DMS79 treated with DMSO at 0.1 percent for 48 hours (cell line): ENCODE results near the gene RARB.

ENCODE experiments used
- DNase-seq: peaks from one replicate; lab custom pipeline; 2025; lab: John Stamatoyannopoulos, UW

RARB gene

GRCh38 chr3:25508433-25508832 is 80.4 kb downstream of the RARB start:
- DNase-seq: no peak

- DNase-seq: no peak
These were observed 80.8 kb downstream of the RARB start for GRCh38 chr3:25508901-25509300.

- no peak for DNase-seq
These were observed 82.7 kb downstream of the RARB start for GRCh38 chr3:25510797-25511196.

DNA sequence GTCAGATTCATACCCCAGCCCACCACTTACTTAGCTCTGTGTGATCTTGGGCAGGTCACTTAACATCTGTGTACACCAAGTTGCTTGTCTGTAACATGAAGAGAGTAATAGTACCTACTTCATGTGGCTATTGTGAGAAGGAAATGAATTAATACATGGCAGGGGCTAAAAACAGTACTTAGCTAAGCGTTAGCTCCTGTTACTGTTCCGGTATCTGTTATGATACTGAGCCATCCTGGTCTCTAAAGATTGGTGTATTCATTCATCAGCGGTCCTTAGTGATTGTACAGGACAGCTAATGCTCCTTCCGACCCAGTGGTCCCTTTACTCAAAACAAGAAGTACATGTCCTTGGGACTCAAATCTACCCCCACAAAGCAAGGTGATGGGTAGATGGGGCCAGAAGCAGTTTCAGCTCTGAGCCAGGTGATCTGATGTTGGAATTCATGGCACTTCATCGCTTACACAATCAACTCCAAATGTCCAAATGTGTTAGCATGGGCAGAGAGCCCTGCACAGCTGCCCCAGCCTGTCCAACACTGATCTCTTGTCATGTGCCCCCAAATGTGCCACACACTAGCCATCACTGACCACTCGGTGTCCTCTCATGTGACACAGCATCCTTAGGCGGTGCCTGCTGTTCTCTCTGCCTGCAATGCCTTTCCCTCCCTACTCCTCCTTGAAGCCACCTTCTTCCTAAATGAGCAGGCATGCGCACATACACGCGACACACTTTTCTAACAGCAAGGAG is 84.1 kb downstream of the RARB start:
- DNase-seq: no peak

- peak; percentile 6 for DNase-seq
These were observed 85.7 kb downstream of the RARB start for GRCh38 chr3:25513642-25514266.

- DNase-seq: no peak
These were observed 87.1 kb downstream of the RARB start for GRCh38 chr3:25515171-25515570.

- DNase-seq: no peak
These were observed 93.0 kb downstream of the RARB start for GRCh38 chr3:25520926-25521559.

GRCh38 chr3:25527336-25527735 is 99.3 kb downstream of the RARB start:
- DNase-seq: no peak

DNA sequence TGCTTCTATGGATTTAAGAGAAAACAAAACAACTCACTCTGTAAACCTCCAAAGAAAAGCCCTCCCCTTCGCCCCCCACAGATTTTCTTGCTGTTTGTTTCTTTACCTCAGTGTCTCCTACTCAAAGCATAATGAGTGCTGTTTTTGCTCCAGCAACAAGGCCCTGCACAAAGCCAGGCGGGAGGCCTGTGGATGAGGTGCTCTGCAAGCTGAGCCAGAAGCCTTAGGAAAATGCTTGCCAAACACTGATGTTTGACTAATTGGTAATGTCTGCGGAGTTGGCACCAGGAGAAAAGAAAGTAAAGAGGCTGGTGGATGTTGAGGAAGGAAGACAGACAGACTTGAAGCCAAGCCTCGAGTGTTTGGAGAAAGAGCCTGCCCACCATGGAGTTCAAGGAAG is 99.7 kb downstream of the RARB start:
- no peak for DNase-seq

DNA sequence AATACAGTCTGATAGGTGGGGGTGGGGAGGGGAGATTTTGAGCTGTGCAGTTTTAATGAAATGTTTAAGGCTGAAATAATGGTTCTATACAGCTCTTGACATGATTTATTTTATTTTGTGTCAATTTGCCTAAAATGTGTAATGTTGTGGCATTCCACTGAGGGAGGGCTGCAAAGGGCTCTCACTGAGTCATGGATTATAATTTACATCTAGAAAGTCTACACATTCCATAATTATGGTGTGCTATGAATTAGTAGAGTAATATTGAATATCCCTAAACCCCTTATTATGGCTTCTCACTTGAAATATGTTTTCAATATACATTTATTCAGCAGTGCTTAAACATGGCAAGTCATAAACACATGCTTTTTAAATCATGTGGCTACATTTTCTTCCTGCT is 103.9 kb downstream of the RARB start:
- DNase-seq: no peak

DNA sequence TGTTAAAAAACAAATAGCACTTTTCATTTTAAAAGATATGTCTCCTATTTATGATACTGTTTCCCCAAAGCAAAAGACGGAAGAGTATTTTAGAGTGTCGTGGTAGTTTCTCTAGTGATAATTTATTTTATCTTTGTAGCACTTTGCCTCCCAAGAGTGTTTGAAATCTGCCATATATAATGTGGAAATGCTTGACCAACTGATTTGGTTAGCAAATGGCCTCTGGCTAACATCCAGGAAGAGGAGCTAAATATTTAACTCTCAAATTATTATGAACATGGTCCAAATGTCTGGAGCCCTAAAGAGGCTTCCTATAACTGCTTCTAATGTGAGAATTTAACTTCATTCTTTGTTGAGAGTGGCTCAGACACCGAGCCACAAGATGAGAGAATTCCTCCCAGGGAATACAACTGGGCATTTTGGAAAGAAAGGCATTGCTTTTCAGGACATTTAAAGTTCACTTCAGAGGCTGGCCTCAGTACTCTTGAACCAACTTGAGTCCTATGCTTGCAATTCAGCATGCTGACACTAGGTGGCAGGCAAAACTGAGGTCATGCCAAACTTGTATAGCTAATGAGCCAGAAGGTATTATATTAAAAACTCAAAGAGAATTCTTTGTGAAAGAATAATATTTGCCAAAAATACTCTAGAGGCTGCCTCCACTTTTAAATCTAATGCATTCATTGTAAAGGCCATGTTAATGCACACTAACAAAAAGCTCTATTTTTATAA is 104.5 kb downstream of the RARB start:
- DNase-seq: no peak

- no peak for DNase-seq
These were observed 105.3 kb downstream of the RARB start for GRCh38 chr3:25533399-25533798.

- no peak for DNase-seq
These were observed 105.9 kb downstream of the RARB start for GRCh38 chr3:25534007-25534406.

DNA sequence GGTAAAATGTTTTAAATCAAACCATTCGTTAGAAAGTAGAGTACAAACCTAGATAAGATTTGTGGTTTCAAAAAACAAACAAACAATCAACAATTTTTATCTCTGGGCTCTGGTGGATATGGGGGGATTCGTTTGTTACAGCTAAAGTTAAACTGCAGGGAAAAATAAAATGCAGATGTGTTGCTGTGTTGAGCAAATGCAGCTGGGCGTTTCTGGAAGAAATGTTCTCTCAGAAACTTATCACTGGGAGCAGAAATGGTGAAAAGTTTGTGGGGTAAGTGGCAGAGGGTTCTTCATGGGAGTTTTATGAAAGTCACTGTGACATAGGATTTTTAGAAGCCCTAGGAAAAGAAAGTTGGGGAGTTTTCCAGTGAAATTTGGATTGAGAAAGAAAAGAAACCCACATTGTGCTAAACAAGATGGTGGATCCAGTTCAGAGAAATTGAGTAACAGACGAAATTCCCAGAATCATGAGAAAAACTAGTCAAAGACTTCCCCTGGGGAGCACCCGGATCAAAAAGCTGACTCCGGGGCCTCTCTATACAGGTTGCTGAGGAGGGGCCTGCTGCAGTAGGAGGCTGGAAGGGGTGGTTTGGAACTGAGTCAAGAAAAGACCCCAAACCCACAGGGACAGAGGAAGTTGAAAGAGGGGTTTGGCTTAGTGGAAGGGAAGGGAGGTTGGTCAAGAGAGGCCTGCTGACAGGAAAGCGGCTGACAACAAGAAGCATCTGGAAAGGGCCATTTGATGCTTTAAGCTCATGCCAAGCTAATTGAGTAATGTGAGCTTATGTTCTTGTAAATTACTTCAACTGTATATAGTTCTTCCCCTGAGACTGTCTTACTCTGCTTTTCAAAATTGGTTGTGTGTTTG is 108.7 kb downstream of the RARB start:
- no peak for DNase-seq

- DNase-seq: no peak
These were observed 109.5 kb downstream of the RARB start for GRCh38 chr3:25537516-25537915.

GRCh38 chr3:25540273-25540672 is 112.2 kb downstream of the RARB start:
- no peak for DNase-seq

GRCh38 chr3:25542492-25543039 is 114.5 kb downstream of the RARB start:
- DNase-seq: peak; percentile 86

DNA sequence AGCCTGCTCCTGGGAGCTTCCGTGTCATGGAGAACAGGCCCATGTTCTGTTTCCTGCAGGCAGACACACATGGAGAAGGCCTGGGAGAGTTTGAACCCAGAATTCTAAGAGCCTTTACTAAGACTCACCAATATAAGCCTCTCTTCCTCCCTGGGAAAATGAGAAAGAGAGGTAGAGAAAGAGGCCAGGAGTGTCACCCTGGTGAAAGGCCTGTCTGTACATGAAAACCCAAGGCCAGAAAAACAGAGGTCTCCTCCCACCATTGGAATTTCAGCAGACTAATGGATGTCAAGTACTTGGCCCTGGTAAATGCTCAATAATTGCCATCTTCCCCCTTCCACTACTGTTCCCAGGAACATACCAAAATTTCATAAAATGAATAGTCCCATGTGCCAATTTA is 119.0 kb downstream of the RARB start:
- no peak for DNase-seq

- DNase-seq: peak; percentile 3
These were observed 120.0 kb downstream of the RARB start for GRCh38 chr3:25547943-25548674.

DNA sequence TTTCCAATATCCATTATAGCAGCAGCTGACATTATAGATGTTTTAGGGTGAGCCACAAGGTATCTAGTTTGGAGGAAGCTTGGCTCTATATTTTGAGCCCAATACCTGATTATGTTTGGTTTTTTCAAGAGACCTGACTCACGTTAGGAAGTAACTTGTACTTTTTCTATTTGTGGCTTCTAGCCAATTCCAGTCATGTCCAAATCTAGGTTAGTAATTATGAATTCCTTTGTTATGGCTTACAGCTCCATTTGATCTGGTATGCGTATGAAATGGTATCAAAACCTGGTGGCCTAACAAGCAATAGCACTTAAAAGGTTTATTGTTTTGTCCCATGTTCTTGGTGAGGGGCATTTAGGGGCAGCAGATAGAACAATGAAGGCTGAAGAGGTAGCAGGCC is 120.8 kb downstream of the RARB start:
- DNase-seq: no peak

GRCh38 chr3:25552251-25552650 is 124.2 kb downstream of the RARB start:
- DNase-seq: no peak
